ENCODE results near the gene SLIT1.
"Not testable (repeated sequence)": the region's sequence is repeated elsewhere in the genome, so short reads cannot be mapped to it uniquely, and the experiment has no call there.

Gene SLIT1

DNA sequence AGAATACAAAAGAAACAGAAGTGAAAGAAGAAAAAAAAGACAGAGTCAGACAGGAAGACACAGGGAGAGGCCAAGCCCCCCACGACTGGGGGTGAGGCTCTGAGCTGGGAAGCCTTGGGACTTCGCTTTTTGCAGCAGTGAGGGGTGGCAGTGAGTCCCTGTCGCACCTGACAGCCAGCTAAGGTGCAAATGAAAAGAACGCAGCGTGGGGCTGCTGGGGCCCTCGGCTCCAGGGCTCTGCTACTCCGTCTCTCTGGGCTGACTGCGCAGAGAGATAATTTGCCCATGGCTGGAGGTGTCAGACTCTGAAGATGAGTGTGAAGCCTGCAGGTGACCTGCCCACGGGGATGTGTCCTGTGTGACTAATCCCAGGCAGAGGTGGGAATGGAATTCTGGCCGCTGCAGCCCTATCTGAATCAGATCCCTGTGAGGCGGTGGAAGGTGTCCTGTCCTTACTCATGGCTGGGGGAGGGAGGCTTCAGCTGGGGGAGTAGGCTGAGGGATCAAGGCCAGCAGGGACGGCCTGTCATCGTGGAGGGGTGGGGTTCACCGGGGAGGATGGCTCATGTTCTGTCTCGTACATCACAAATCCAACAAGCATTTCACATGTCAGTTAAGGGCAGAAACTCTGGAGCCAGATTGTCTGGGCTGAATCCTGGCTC is 96.4 kb downstream of the SLIT1 start:
- Histone ChIP-seq H3K9me3 (replicated peaks; ENCODE audit: low read length) (no peaks in the 10 kb centered on the region), H3K27me3 (ENCODE audit: control insufficient read depth, insufficient read depth, low read length) (peaks cover 71% of the 10 kb centered on the region), H3K4me1 (ENCODE audit: control insufficient read depth, insufficient read depth, low read length) (no peaks in the 10 kb centered on the region), H3K4me2 (ENCODE audit: low read length) (no peak overlapping the region), H3K36me3 (ENCODE audit: insufficient read depth, low read length) (no peaks in the 10 kb centered on the region), H3K4me3 (ENCODE audit: low read length) (no peak overlapping the region), H3K9ac (ENCODE audit: low read depth, low read length) (no peak overlapping the region)

DNA sequence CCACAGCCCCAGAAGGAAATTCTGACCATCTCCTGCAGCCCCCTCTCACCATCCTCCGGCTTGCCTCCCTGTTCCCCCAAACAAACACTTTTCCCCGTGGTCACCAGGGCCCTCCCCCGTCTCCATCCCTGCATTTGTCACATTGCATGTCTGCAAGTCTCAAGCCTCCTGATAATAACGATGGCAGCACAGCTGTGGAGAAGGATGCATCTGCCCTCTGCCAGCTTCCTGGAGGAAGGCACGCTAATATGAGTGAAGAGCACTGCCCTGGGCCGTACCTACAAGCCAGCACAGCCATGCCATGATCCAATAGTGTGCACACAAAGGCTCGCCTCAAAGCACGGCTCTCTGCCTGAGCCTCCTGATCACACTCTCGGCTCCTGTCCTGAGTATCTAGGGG is 98.5 kb downstream of the SLIT1 start:
- Histone ChIP-seq H3K4me2 (ENCODE audit: low read length) (no peak overlapping the region), H3K9me3 (replicated peaks; ENCODE audit: low read length) (no peaks in the 10 kb centered on the region), H3K4me3 (ENCODE audit: low read length) (no peak overlapping the region), H3K27me3 (ENCODE audit: control insufficient read depth, insufficient read depth, low read length) (peaks cover 60% of the 10 kb centered on the region), H3K36me3 (ENCODE audit: insufficient read depth, low read length) (no peaks in the 10 kb centered on the region), H3K9ac (ENCODE audit: low read depth, low read length) (no peak overlapping the region), H3K4me1 (ENCODE audit: control insufficient read depth, insufficient read depth, low read length) (no peaks in the 10 kb centered on the region)

DNA sequence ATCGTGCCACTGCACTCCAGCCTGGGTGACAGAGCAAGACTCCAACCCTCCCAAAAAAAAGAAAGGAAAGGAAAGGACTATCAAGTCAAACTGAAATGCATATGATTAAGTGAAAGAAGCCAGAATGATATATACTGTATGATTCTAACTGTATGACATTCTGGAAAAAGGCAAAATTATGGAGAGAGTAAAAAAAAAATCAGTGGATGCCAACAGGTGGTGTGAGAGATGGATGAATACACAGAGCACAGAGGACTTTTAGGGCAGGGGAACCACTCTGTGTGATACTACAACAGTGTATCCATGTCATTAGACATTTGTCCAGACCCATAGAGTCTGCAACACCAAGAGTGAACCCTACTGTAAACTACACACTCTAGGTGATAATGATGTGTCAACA is 99.2 kb downstream of the SLIT1 start:
- Histone ChIP-seq H3K27me3 (ENCODE audit: control insufficient read depth, insufficient read depth, low read length) (peaks cover 52% of the 10 kb centered on the region), H3K4me1 (ENCODE audit: control insufficient read depth, insufficient read depth, low read length) (no peaks in the 10 kb centered on the region), H3K4me2 (ENCODE audit: low read length) (no peak overlapping the region), H3K9me3 (replicated peaks; ENCODE audit: low read length) (no peaks in the 10 kb centered on the region), H3K9ac (ENCODE audit: low read depth, low read length) (no peak overlapping the region), H3K4me3 (ENCODE audit: low read length) (no peak overlapping the region), H3K36me3 (ENCODE audit: insufficient read depth, low read length) (no peaks in the 10 kb centered on the region)

DNA sequence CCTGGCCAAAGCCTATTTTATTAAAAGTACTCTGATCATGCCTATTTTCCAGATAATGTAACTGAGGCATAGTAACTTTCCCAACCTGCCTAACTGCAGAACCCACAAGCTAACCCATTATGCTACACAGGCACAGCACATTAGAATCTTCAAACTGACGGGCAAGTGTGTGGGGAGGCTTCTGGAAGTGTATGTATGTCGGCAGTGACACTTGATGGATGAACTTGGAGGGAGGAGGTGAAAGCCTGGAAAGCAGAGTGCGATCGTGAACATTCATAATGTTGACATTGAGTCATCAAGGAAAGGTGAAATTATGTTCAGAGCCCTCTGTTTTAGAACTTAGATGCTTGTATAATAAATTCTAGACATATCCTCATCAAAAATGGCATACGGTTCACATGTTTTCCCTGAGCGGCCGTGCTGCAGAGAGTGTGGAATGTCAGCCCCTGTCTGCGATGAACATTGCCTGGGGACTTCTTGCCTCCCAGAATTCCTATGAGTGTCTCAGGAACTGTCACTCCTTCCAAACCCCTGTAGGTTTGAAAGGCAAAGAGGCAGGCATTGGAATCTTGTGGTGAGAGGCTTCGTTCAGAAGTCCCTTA is 102.4 kb downstream of the SLIT1 start:
- peaks cover 40% of the 10 kb centered on the region for H3K27me3 ChIP-seq (ENCODE audit: control insufficient read depth, insufficient read depth, low read length)

DNA sequence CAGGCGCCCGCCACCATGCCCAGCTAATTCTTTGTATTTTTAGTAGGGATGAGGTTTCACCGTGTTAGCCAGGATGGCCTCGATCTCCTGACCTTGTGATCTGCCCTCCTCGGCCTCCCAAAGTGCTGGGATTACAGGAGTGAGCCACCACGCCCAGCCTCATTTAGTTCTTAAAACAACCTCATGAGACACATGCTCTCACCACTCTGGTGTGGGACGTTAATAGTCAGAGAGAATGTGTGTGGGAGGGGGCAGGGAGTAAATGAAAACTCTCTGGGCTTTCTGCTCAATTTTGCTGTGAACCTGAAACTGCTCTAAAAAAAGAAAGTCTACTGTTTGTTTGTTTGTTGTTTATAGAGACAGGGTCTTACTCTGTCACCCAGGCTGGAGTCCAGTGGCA is 103.2 kb downstream of the SLIT1 start:
- not testable (repeated sequence) for H3K4me1 ChIP-seq (ENCODE audit: control insufficient read depth, insufficient read depth, low read length); H3K36me3 ChIP-seq (ENCODE audit: insufficient read depth, low read length); H3K4me3 ChIP-seq (ENCODE audit: low read length); H3K9me3 ChIP-seq (replicated peaks; ENCODE audit: low read length); H3K4me2 ChIP-seq (ENCODE audit: low read length); H3K9ac ChIP-seq (ENCODE audit: low read depth, low read length)
- H3K27me3 ChIP-seq (ENCODE audit: control insufficient read depth, insufficient read depth, low read length): peaks cover 35% of the 10 kb centered on the region

More for the DNA sequence above, 102.4 kb downstream of the SLIT1 start:
- H3K4me1 ChIP-seq (ENCODE audit: control insufficient read depth, insufficient read depth, low read length): no peaks in the 10 kb centered on the region
- H3K9ac ChIP-seq (ENCODE audit: low read depth, low read length): no peak overlapping the region
- no peaks in the 10 kb centered on the region for H3K36me3 ChIP-seq (ENCODE audit: insufficient read depth, low read length)
- H3K4me2 ChIP-seq (ENCODE audit: low read length): no peak overlapping the region
- H3K9me3 ChIP-seq (replicated peaks; ENCODE audit: low read length): no peaks in the 10 kb centered on the region
- H3K4me3 ChIP-seq (ENCODE audit: low read length): no peak overlapping the region

DNA sequence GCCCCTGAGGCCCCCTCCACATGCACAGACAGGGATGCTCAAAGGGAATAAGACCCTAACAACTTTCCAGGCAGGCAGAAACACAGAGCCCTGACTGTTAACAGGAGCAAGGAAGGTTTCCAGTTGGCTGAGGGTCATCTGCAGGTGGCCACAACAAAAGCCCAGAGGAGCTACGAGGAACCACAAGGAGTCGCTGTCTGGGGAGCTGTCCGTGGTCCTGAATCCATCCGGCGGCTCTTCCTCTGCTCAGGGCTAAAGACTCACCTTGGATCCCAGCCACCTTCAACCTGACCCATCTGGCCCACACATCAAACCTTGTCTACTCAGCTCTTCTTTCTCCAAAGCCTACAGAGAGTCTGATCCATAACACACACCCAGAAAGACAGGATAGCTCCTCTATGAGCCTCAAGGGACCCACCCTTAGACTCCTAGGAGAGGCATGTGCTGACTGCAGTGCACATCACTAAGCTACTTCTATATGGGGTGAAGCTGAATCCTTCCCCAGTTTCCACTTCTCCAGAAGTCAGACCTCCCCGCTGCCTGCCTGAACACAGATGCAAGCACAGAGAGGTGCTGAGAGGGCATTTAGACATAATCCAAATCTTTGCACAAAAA is 104.0 kb downstream of the SLIT1 start:
- Histone ChIP-seq H3K4me1 (ENCODE audit: control insufficient read depth, insufficient read depth, low read length) (no peaks in the 10 kb centered on the region), H3K9me3 (replicated peaks; ENCODE audit: low read length) (no peaks in the 10 kb centered on the region), H3K4me2 (ENCODE audit: low read length) (no peak overlapping the region), H3K27me3 (ENCODE audit: control insufficient read depth, insufficient read depth, low read length) (peaks cover 38% of the 10 kb centered on the region), H3K9ac (ENCODE audit: low read depth, low read length) (no peak overlapping the region), H3K36me3 (ENCODE audit: insufficient read depth, low read length) (no peaks in the 10 kb centered on the region), H3K4me3 (ENCODE audit: low read length) (no peak overlapping the region)

DNA sequence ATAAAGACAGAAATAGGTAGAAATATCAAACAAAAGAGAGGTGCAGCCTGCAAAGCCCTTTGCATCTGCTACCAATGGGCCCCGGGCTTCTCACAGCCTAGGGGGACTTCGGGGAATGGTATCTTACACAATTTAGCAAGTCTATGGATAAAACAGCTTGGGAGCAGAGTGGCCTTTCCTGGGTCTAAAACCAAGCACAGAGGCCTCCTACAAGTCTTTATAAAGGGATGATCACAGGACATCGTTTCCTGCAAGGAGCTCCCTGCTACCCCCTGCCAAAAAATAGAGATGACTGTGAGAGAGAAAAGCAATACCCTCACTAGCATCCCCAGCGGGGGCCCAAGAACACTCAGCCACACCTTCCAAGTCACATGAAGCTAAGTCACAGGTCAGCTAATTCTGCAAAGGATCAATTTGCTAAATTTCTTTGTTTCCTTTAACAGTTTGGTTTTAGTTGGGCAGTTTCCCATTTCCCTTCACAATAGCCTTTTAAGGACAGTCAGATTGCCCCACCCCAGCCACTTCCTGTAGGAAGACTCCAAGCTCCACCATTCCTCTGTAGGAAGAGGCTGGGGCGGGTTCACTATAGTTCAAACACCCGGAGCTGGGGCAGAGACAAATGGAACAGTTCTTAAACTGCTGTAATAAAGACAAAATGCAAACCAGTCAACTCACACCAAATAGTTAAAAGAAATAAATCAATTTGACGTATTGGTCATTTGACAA is 105.5 kb downstream of the SLIT1 start:
- Histone ChIP-seq H3K9me3 (replicated peaks; ENCODE audit: low read length) (no peaks in the 10 kb centered on the region), H3K4me1 (ENCODE audit: control insufficient read depth, insufficient read depth, low read length) (no peaks in the 10 kb centered on the region), H3K36me3 (ENCODE audit: insufficient read depth, low read length) (no peaks in the 10 kb centered on the region), H3K4me3 (ENCODE audit: low read length) (no peak overlapping the region), H3K4me2 (ENCODE audit: low read length) (no peak overlapping the region), H3K27me3 (ENCODE audit: control insufficient read depth, insufficient read depth, low read length) (peaks cover 51% of the 10 kb centered on the region), H3K9ac (ENCODE audit: low read depth, low read length) (no peak overlapping the region)

DNA sequence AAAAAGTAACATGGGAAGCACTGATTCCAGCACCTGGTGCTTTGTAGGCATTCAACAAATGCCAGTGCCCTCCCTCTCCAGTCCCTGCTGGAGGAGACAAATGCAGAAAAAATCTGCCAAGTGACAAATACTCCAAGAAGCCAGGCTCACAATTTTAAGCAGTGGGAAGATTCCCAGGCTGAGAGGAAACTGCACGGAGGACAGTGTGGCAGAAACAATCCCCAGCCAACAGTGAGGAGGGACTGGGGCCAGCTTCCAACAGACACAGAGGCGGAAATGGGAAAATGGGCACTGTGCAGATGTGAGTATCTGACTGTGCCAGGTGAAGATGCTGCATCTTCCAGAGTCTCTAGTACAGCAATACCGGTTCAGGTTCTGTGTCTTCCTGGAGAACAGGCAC is 106.3 kb downstream of the SLIT1 start:
- H3K4me3 ChIP-seq (ENCODE audit: low read length): no peak overlapping the region
- no peak overlapping the region for H3K9ac ChIP-seq (ENCODE audit: low read depth, low read length)
- no peaks in the 10 kb centered on the region for H3K9me3 ChIP-seq (replicated peaks; ENCODE audit: low read length)
- H3K27me3 ChIP-seq (ENCODE audit: control insufficient read depth, insufficient read depth, low read length): peaks cover 57% of the 10 kb centered on the region
- H3K4me1 ChIP-seq (ENCODE audit: control insufficient read depth, insufficient read depth, low read length): no peaks in the 10 kb centered on the region
- H3K4me2 ChIP-seq (ENCODE audit: low read length): no peak overlapping the region
- no peaks in the 10 kb centered on the region for H3K36me3 ChIP-seq (ENCODE audit: insufficient read depth, low read length)

DNA sequence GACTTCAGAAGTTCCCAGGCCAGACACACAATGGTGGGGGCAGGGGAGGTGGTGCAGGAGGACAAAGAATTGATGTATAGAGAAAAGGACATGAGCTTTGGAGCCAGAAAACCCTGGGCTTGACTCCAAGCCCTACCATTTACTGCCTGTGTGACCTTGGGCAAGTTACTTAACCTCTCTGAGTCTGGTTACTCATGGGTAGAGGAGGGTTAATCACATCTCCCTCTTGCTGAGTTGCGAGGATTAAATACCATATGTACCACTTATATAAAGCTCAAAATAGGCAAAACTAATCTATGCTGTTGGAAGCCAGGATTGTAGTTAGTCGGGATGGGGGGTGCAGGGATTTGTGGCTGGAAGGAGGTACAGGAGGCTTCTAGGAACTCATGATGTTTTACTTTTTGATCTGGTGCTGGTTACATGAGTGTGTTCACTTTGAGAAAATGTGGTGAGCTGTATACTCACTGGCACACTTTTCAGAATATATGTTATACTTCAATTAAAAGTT is 106.8 kb downstream of the SLIT1 start:
- no peak overlapping the region for H3K4me3 ChIP-seq (ENCODE audit: low read length)
- H3K9ac ChIP-seq (ENCODE audit: low read depth, low read length): no peak overlapping the region
- H3K4me1 ChIP-seq (ENCODE audit: control insufficient read depth, insufficient read depth, low read length): no peaks in the 10 kb centered on the region
- H3K36me3 ChIP-seq (ENCODE audit: insufficient read depth, low read length): no peaks in the 10 kb centered on the region
- no peak overlapping the region for H3K4me2 ChIP-seq (ENCODE audit: low read length)
- peaks cover 57% of the 10 kb centered on the region for H3K27me3 ChIP-seq (ENCODE audit: control insufficient read depth, insufficient read depth, low read length)
- H3K9me3 ChIP-seq (replicated peaks; ENCODE audit: low read length): no peaks in the 10 kb centered on the region

DNA sequence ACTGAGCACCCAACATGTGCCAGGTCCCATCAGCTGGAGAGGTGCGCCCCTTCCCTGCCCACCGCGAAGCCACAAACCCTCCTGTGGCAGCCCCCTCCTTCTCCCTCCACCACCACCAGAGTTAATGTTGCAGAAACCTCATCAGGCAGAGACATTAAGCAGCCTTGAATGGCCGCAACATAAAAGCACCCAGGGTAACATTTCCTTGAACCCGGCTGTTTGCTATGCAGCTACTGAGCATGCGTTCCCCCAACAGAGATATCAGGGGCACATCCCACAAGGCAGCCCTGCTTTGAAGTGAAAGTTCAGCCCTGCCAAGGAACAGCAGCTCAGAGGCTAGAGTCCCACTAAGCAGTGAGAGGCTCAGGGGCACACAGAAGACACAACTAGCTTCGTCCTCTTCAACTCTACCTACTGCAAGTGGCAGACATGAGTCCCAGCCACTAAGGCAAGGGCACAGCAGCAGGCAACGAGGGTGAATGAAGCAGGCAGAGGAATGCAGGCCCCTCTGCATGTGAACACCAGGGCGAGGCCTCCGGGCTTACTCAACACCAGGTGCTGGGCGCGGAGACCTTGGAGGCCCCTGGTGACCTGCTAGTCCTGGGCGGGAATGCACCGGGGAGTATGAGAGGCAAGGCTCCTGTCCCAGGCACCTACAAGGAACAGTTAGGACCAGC is 107.4 kb downstream of the SLIT1 start:
- no peaks in the 10 kb centered on the region for H3K9me3 ChIP-seq (replicated peaks; ENCODE audit: low read length)
- no peaks in the 10 kb centered on the region for H3K4me1 ChIP-seq (ENCODE audit: control insufficient read depth, insufficient read depth, low read length)
- peaks cover 59% of the 10 kb centered on the region for H3K27me3 ChIP-seq (ENCODE audit: control insufficient read depth, insufficient read depth, low read length)
- no peak overlapping the region for H3K4me3 ChIP-seq (ENCODE audit: low read length)
- no peak overlapping the region for H3K9ac ChIP-seq (ENCODE audit: low read depth, low read length)
- no peak overlapping the region for H3K4me2 ChIP-seq (ENCODE audit: low read length)
- H3K36me3 ChIP-seq (ENCODE audit: insufficient read depth, low read length): no peaks in the 10 kb centered on the region

DNA sequence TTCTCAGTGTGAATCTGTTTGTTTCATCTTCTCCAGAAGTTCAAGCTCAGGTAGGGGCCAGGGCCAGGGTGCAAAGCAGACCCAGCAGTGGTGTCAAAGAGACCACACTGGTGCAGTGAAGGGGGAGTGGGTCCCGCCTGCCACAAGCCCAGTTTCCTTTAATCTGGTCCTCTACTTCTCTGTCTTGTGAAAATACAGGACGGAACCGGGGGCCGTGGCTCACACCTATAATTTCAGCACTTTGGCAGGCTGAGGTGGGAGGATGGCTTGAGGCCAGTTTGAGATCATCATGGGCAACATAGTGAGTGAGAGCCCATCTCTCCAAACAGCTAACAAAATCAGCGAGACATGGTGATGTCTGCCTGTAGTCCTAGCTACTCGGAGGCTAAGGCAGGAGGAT is 109.0 kb downstream of the SLIT1 start:
- no peaks in the 10 kb centered on the region for H3K9me3 ChIP-seq (replicated peaks; ENCODE audit: low read length)
- no peak overlapping the region for H3K4me2 ChIP-seq (ENCODE audit: low read length)
- H3K27me3 ChIP-seq (ENCODE audit: control insufficient read depth, insufficient read depth, low read length): peaks cover 72% of the 10 kb centered on the region
- H3K36me3 ChIP-seq (ENCODE audit: insufficient read depth, low read length): no peaks in the 10 kb centered on the region
- no peak overlapping the region for H3K9ac ChIP-seq (ENCODE audit: low read depth, low read length)
- H3K4me1 ChIP-seq (ENCODE audit: control insufficient read depth, insufficient read depth, low read length): no peaks in the 10 kb centered on the region
- H3K4me3 ChIP-seq (ENCODE audit: low read length): no peak overlapping the region

Data from skeletal muscle satellite cell (primary cell).